GM23248 (cell line): ENCODE measurements around the gene ABLIM3. TPM values are rescaled to one million over a fixed set of nuclear protein-coding genes. Genes with fewer than 3 reads are reported as not detected.

Experiments
- DNase-seq: peaks from one replicate; pipeline ENCODE4 v3.0.0-alpha.2; 2015
- H2AFZ ChIP-seq: fragments of 200-600 bp; sonication (generic); 2 replicates; pipeline ENCODE4 v1.6.1; 2016; ENCODE audit warnings: antibody characterized with exemption
- H3F3A ChIP-seq: fragments of 200-600 bp; sonication (generic); 2 replicates; pipeline ENCODE4 v1.6.1; 2016; ENCODE audit warnings: mild to moderate bottlenecking, antibody characterized with exemption, mixed run types; ENCODE audit not compliant: insufficient read depth
- H3K27ac ChIP-seq: fragments of 200-600 bp; sonication (generic); 2 replicates; pipeline ENCODE4 v1.5.1; 2016; ENCODE audit warnings: mild to moderate bottlenecking
- H3K27me3 ChIP-seq: fragments of 200-600 bp; sonication (generic); replicated peaks from 2 replicates; pipeline ENCODE4 v1.6.1; 2016; ENCODE audit warnings: mild to moderate bottlenecking; ENCODE audit not compliant: insufficient read depth
- H3K36me3 ChIP-seq: fragments of 200-600 bp; sonication (generic); 2 replicates; pipeline ENCODE4 v1.6.1; 2016; ENCODE audit warnings: low read depth, mild to moderate bottlenecking
- H3K4me1 ChIP-seq: fragments of 200-600 bp; sonication (generic); 2 replicates; pipeline ENCODE4 v1.6.1; 2016; ENCODE audit warnings: mild to moderate bottlenecking; ENCODE audit not compliant: insufficient read depth
- H3K4me2 ChIP-seq: fragments of 200-600 bp; sonication (generic); one replicate; pipeline ENCODE4 v1.6.1; 2016; ENCODE audit warnings: mild to moderate bottlenecking; ENCODE audit not compliant: unreplicated experiment
- H3K4me3 ChIP-seq: fragments of 200-600 bp; sonication (generic); 2 replicates; pipeline ENCODE4 v1.5.1; 2016; ENCODE audit warnings: mild to moderate bottlenecking
- H3K79me2 ChIP-seq: fragments of 200-600 bp; sonication (generic); 2 replicates; pipeline ENCODE4 v1.6.1; 2016; ENCODE audit warnings: mild to moderate bottlenecking; ENCODE audit not compliant: insufficient read depth
- H3K9ac ChIP-seq: fragments of 200-600 bp; sonication (generic); 2 replicates; pipeline ENCODE4 v1.6.1; 2016; ENCODE audit warnings: mild to moderate bottlenecking
- H3K9me2 ChIP-seq: fragments of 200-600 bp; sonication (generic); 2 replicates; pipeline ENCODE4 v1.6.1; 2016; ENCODE audit warnings: mixed run types, mild to moderate bottlenecking, moderate library complexity; ENCODE audit not compliant: insufficient read depth
- H3K9me3 ChIP-seq: fragments of 200-600 bp; sonication (generic); one replicate; pipeline ENCODE4 v1.6.1; 2017; ENCODE audit warnings: low read depth
- H4K20me1 ChIP-seq: fragments of 200-600 bp; sonication (generic); 2 replicates; pipeline ENCODE4 v1.6.0; 2016; ENCODE audit not compliant: insufficient read depth
- EZH2 ChIP-seq: fragments of 200-600 bp; sonication (generic); IDR thresholded peaks from 2 replicates; pipeline ENCODE4 v1.6.1; 2018; ENCODE audit warnings: antibody characterized with exemption, mild to moderate bottlenecking; ENCODE audit not compliant: insufficient read depth, poor library complexity, severe bottlenecking
- EZH2phosphoT487 ChIP-seq: fragments of 200-600 bp; sonication (generic); IDR thresholded peaks from 2 replicates; pipeline ENCODE4 v1.6.1; 2018; ENCODE audit warnings: antibody characterized with exemption, moderate library complexity, mild to moderate bottlenecking, low read depth; ENCODE audit not compliant: insufficient read depth
- WGBS, 2 experiments: methylation state at CpG; one replicate each; pipeline ENCODE4 v1.1.6; 2015 to 2017; ENCODE audit warnings: low lambda C conversion rate in 2 of 2, low coverage in 1 of 2; ENCODE audit errors: missing lambda C conversion rate in 2 of 2; 5-methylcytosine and 5-hydroxymethylcytosine counted together
- in situ Hi-C: fragments of 300-500 bp; cut with MboI; formaldehyde crosslinking; loops from 2 replicates; pipeline ENCODE4 v1.15.0; 2020
- polyA plus RNA-seq: library from polyadenylated mRNA; unstranded; fragments of >200 nt; fragmentation: Nextera tagmentation; extraction: Ambion mirVana; gene quantifications from 2 replicates; pipeline ENCODE4 v1.2.1, GENCODE V29; 2016
- total RNA-seq: library from RNA; depleted of rRNA; stranded (reverse); fragments of >200 nt; shearing (Covaris generic); gene quantifications from 2 replicates; pipeline ENCODE4 v1.2.3, GENCODE V29; 2014

Gene ABLIM3
- total and polyA plus RNA-seq, 2 experiments from 2014 or later = 7.9 to 11.4 TPM

DNA sequence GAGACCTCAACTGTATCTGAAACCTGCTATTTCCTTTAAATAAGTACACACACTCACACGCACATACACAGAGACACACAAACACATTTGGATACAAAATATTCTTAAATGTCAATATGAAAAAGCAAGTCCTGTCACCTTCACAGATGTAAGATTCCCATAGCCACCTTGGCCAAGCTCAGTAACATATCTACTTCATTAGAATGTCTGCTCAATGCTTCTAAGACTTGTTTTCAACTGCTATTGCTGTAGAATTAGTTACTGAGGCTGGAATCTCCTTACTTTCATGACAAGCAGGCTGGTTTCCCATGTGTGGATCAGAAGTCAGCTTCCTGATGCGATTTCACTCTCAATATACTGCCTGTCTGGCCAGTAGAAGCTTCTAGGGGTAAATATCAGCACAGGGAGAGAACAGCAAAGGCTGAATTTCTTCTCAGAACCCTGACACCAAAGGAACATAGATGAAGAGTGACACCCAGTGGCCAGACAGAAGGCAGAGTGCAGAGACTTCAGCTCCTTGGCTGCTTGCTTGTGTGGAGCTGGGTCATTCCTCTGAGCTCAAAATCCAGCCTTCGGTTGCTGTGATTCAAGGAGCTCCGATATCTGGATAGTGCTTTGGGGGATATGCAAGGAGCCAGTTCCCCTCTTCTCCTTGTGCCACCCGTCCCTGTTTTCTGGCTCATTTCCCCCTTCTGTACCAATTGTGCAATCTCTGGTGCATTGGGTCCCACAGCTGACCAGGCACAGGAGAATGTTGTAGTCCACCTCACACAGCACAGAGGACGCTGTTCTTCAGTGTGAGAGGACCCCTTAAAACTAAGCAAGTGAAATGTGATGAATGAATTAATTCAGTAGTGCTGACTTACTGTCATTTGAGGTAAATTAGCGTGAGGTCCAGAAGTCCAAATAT, 26.6 kb upstream of the ABLIM3 start:
- DNase-seq = peak; percentile 89
- Histone ChIP-seq H3K4me3 (0 out of 2 replicates have a peak overlapping the region, but pooled peaks have one; percentile 3), H3K9ac (no peak overlapping the region; the same call in 1 of the 2 replicates), H3K4me1 (peaks cover 14% of the 10 kb centered on the region), H4K20me1 (no peaks in the 10 kb centered on the region), H3F3A (peaks cover 18% of the 10 kb centered on the region), H3K4me2 (peak overlapping the region; percentile 37), H3K9me2 (no peaks in the 10 kb centered on the region), H3K27ac (peak overlapping the region; percentile 19; the same call in 1 of the 2 replicates), H3K9me3 (no peaks in the 10 kb centered on the region), H2AFZ (peak overlapping the region; percentile 58), H3K36me3 (no peaks in the 10 kb centered on the region), H3K27me3 (no peaks in the 10 kb centered on the region), H3K79me2 (no peaks in the 10 kb centered on the region)
- no peak for TF ChIP-seq EZH2phosphoT487
- TF ChIP-seq EZH2 = no peak
- in situ Hi-C loops = loop anchor here (5.0 to 25.0 kb wide), 3 partner anchors 377 to 927 kb away; no protein-coding TSS in a partner anchor
- WGBS, 2 experiments = 24 to 34% methylated on average over 6 to 7 of the region's 7 CpGs

DNA sequence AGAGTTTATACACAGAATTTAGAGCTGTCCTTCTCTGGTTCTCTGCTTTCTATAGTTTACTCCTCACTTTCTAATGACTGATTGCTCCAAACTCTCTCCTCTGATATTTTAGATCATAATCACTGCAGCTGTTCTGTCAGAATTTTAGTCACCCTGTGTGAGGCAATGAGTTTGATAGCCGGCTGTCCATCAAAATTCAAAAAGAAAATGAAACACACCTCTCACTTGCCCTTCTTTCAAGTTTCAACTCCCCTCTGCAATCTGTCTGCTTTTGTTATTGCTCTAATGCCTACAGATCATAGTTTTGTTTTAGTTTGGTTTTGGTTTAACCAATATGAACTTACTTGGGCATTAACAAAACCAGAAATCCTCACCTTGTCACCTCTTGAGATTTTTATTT, 23.3 kb upstream of the ABLIM3 start:
- Histone ChIP-seq H3K9me3 (no peaks in the 10 kb centered on the region), H3K9ac (no peak overlapping the region), H3K79me2 (no peaks in the 10 kb centered on the region), H4K20me1 (no peaks in the 10 kb centered on the region), H3K27ac (no peak overlapping the region), H3K4me3 (no peak overlapping the region), H2AFZ (no peak overlapping the region), H3K9me2 (no peaks in the 10 kb centered on the region), H3K36me3 (no peaks in the 10 kb centered on the region), H3K4me1 (peaks cover 14% of the 10 kb centered on the region), H3K27me3 (no peaks in the 10 kb centered on the region), H3F3A (peaks cover 14% of the 10 kb centered on the region), H3K4me2 (no peak overlapping the region)
- in situ Hi-C loops = loop anchor here (5.0 to 25.0 kb wide), 3 partner anchors 381 to 931 kb away; no protein-coding TSS in a partner anchor
- DNase-seq = no peak
- TF ChIP-seq EZH2 (no peak), EZH2phosphoT487 (no peak)
- 96 to 100% methylated on average over 1 of the region's 1 CpG for WGBS, 2 experiments

DNA sequence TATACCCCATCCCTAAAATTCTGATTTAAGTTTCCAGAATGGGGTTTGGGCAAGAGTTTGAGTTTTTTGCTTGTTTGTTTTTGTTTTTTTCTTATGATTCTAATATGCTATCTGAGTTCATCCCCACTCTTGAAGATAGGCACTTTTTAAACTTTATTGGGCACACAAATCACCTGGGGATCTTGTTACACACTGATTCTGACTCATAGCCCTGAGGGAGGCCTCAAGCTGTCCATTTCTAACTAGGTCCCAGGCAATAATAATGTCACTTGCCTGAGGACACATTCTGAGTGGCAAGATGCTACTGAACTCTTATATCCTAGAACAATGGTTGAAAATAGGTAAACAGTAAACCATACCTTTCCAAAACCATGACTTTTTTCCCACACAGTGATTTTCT, 22.8 kb upstream of the ABLIM3 start:
- TF ChIP-seq EZH2phosphoT487 (no peak), EZH2 (no peak)
- Histone ChIP-seq H3K9me3 (no peaks in the 10 kb centered on the region), H3K4me2 (no peak overlapping the region), H3K4me1 (peaks cover 12% of the 10 kb centered on the region), H3K4me3 (no peak overlapping the region), H3K27me3 (no peaks in the 10 kb centered on the region), H3K36me3 (no peaks in the 10 kb centered on the region), H2AFZ (no peak overlapping the region), H3K79me2 (no peaks in the 10 kb centered on the region), H3K27ac (no peak overlapping the region), H3K9ac (no peak overlapping the region), H4K20me1 (no peaks in the 10 kb centered on the region), H3F3A (peaks cover 12% of the 10 kb centered on the region), H3K9me2 (no peaks in the 10 kb centered on the region)
- in situ Hi-C loops = loop anchor here (5.0 to 25.0 kb wide), 3 partner anchors 381 to 931 kb away; no protein-coding TSS in a partner anchor
- no peak for DNase-seq

- no peak for DNase-seq
- no peaks in the 10 kb centered on the region for H3K9me3 ChIP-seq
- H3K79me2 ChIP-seq = no peaks in the 10 kb centered on the region
- TF ChIP-seq EZH2 (no peak), EZH2phosphoT487 (no peak)
- no peaks in the 10 kb centered on the region for H3F3A ChIP-seq
- H3K4me3 ChIP-seq = no peak overlapping the region
- H3K4me2 ChIP-seq = no peak overlapping the region
- no peaks in the 10 kb centered on the region for H3K36me3 ChIP-seq
- no peak overlapping the region for H3K9ac ChIP-seq
- 36 to 54% methylated on average over 2 of the region's 2 CpGs for WGBS, 2 experiments
- no peaks in the 10 kb centered on the region for H3K9me2 ChIP-seq
- H3K4me1 ChIP-seq = no peaks in the 10 kb centered on the region
- no peaks in the 10 kb centered on the region for H3K27me3 ChIP-seq
- H3K27ac ChIP-seq = no peak overlapping the region
- in situ Hi-C loops = loop anchor here (25.0 kb wide), 2 partner anchors 684 to 934 kb away; no protein-coding TSS in a partner anchor
- no peaks in the 10 kb centered on the region for H4K20me1 ChIP-seq
- no peak overlapping the region for H2AFZ ChIP-seq
These were observed 20.1 kb upstream of the ABLIM3 start for GRCh38 chr5:149121145-149121544.
